IPS-15b (cell line): ENCODE results near the gene TRIM8.
"Not testable (repeated sequence)": the region's sequence is repeated elsewhere in the genome, so short reads cannot be mapped to it uniquely, and the experiment has no call there.

Experiments used
- H3K27me3 ChIP-seq: one replicate; pipeline ENCODE4 v1.6.1; 2013; ENCODE audit warnings: low read length; ENCODE audit not compliant: control insufficient read depth, insufficient read depth
- H3K36me3 ChIP-seq: one replicate; pipeline ENCODE4 v1.6.1; 2013; ENCODE audit warnings: low read length; ENCODE audit not compliant: control insufficient read depth, insufficient read depth
- H3K4me1 ChIP-seq: one replicate; pipeline ENCODE4 v1.6.1; 2013; ENCODE audit warnings: mild to moderate bottlenecking, low read length; ENCODE audit not compliant: control insufficient read depth, insufficient read depth
- H3K4me3 ChIP-seq: one replicate; pipeline ENCODE4 v1.5.1; 2013; ENCODE audit warnings: low read depth, low read length
- H3K9ac ChIP-seq: one replicate; pipeline ENCODE4 v1.6.1; 2013; ENCODE audit warnings: low read depth, mild to moderate bottlenecking, low read length
- H3K9me3 ChIP-seq: one replicate; pipeline ENCODE4 v1.6.1; 2013; ENCODE audit warnings: mild to moderate bottlenecking, low read length; ENCODE audit not compliant: control insufficient read depth, insufficient read depth

TRIM8 gene

DNA sequence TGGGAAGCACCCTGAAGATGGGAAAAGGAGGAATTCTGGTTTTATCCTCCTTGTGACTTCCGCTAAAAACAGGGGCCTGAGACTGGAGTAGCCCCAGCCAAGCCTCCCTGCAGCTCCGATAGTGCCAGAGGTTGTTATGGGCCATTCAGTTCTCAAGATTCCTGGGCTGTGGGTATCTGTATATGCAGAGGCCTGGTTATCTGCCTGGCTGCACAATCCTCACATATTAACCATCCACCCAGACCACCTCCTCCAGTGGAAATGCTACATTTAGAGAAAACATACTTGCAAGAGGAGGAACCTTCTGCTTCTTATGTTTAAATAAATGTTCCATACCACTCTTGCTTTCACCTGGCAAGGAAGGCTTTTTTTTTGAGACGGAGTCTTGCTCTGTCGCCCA, 35.3 kb downstream of the TRIM8 start:
- H3K36me3 ChIP-seq, result peaks cover 2% of the 10 kb centered on the region
- H3K27me3 ChIP-seq, result no peaks in the 10 kb centered on the region
- H3K4me3 ChIP-seq, result no peak overlapping the region
- no peak overlapping the region for H3K9ac ChIP-seq
- no peaks in the 10 kb centered on the region for H3K9me3 ChIP-seq
- peaks cover 31% of the 10 kb centered on the region for H3K4me1 ChIP-seq

DNA sequence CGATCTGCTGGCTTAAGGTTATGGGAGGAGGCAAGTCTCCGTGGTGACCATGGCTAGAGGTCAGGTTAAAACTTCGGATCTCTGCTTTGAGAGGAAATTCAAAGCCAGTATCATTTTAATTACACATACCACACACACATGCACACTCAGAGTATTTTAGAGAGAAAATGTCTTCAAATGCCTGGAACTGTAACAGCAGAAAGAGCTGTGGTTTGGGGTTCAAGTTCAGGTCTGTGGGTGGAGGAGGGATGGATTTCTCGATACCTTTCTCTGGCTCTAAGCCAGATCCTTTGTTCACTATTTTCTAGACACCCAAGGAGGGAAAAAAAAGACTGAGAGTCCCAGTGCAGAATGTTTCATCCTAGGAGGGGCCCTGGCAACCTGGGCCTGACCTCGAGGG, 37.4 kb downstream of the TRIM8 start:
- no peaks in the 10 kb centered on the region for H3K9me3 ChIP-seq
- H3K4me1 ChIP-seq, result peaks cover 20% of the 10 kb centered on the region
- H3K4me3 ChIP-seq, result no peak overlapping the region
- no peaks in the 10 kb centered on the region for H3K27me3 ChIP-seq
- peaks cover 2% of the 10 kb centered on the region for H3K36me3 ChIP-seq
- no peak overlapping the region for H3K9ac ChIP-seq

DNA sequence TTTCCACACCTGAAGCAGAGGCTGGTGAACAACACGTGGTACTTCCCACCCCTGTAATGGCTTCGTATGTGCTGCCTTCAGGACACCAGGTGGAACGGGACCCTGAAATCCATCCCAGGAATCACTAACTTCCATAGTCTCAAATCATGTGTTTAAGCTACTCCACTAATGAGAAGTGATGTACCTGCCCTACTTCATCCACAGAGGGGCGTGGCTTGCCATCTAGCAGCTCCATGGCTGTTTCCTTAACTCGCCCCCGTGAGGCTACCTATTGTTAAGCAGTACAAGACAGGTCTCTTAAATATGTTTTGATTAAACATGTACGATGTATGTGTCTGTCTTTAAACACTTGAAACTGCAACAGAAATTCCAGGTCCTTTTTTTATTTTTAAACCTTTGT, 38.1 kb downstream of the TRIM8 start:
- H3K9ac ChIP-seq, result no peak overlapping the region
- peaks cover 2% of the 10 kb centered on the region for H3K36me3 ChIP-seq
- H3K27me3 ChIP-seq, result no peaks in the 10 kb centered on the region
- no peaks in the 10 kb centered on the region for H3K9me3 ChIP-seq
- H3K4me3 ChIP-seq, result no peak overlapping the region
- H3K4me1 ChIP-seq, result peaks cover 12% of the 10 kb centered on the region

DNA sequence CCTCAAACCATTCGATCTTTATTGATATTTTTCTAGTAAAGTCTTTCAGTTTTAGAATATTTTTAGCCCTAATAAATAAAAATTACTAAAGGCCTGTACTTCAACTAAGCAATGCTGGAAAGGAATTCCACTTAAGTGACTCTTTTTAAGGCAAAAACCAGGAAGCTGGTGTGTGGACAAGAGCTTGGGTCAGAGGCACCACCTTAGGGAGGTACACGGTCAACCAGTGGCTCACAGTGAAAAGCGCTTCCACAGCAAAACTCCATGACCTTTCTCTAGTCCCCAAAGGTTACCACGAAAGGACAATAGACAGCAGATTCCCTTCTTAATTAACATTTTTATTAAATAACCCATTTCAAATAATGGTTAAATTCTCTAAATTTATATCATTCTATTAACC, 38.7 kb downstream of the TRIM8 start:
- Histone ChIP-seq H3K27me3 (no peaks in the 10 kb centered on the region), H3K9ac (no peak overlapping the region), H3K36me3 (peaks cover 2% of the 10 kb centered on the region), H3K4me1 (peaks cover 7% of the 10 kb centered on the region), H3K4me3 (no peak overlapping the region), H3K9me3 (no peaks in the 10 kb centered on the region)

DNA sequence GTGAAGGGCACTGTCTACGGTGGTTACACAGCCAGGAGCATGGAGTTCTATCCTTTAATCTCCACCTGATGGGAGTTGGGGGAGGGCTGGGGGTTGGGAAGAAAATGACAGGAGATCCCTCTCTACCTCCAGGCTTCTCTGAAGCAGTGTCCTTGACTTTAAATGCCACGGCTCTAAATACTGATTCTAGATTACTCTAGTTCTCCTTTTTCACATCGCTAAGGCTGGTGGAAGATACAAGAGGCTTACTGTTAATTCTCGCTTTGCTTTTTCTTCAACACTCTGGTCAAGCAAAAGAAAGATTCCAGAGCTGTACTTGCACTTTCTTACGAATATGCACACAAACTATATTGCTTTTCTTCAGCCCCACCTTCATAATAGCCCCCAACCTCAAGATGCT, 39.5 kb downstream of the TRIM8 start:
- H3K36me3 ChIP-seq, result peaks cover 3% of the 10 kb centered on the region

DNA sequence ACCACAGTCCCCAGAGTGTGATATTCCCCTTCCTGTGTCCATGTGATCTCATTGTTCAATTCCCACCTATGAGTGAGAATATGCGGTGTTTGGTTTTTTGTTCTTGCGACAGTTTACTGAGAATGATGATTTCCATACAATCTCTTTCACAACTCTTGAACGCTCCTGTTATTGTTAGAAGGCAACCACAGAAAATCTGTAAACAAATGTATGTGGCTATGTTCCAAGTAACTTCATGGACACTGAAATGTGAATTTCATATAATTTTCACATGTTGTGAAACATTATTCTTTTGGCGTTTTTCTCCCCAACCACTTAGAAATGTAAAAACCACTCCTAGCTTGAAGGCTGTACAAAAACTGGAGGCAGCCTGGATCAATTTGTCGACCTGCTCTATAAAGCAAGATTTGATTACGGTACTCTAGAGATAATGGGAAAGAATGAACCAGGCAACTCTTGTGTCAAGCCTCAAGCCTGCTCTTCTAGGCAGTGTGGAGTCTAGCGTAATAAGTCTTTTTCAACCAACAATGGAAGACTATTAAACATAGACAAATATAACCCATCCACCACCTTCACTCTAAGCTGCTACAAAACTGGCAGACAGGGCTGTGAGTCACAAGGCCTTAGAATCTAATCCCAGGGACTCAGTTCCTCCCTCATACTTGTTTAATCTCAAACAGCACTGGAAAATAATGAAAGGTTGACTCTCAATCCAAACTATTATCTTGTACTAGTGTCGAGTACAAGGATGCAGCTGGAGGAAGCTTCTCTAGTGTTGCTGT, 47.2 kb downstream of the TRIM8 start:
- H3K9ac ChIP-seq, result no peak overlapping the region
- no peaks in the 10 kb centered on the region for H3K9me3 ChIP-seq
- H3K4me3 ChIP-seq, result no peak overlapping the region
- H3K4me1 ChIP-seq, result no peaks in the 10 kb centered on the region
- peaks cover 3% of the 10 kb centered on the region for H3K36me3 ChIP-seq
- H3K27me3 ChIP-seq, result no peaks in the 10 kb centered on the region

More for the DNA sequence above, 39.5 kb downstream of the TRIM8 start:
- Histone ChIP-seq H3K4me3 (no peak overlapping the region), H3K27me3 (no peaks in the 10 kb centered on the region), H3K9me3 (no peaks in the 10 kb centered on the region), H3K4me1 (no peaks in the 10 kb centered on the region), H3K9ac (no peak overlapping the region)

DNA sequence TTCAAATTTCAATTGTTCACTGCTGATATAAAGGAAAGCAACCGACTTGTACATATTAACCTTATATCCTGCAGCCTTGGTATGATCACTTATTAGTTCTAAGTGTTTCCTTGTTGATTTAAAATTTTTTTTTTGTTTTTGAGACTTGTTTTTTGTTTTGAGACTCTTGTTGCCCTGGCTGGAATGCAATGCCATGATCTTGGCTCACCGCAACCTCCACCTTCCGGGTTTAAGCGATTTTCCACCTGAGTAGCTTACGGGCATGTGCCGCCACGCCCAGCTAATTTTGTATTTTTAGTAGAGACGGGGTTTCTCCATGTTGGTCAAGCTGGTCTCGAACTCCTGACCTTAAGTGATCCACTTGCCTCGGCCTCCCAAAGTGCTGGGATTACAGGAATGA, 51.1 kb downstream of the TRIM8 start:
- H3K36me3 ChIP-seq, H3K27me3 ChIP-seq, H3K4me1 ChIP-seq, H3K4me3 ChIP-seq, H3K9me3 ChIP-seq, H3K9ac ChIP-seq: not testable (repeated sequence)

DNA sequence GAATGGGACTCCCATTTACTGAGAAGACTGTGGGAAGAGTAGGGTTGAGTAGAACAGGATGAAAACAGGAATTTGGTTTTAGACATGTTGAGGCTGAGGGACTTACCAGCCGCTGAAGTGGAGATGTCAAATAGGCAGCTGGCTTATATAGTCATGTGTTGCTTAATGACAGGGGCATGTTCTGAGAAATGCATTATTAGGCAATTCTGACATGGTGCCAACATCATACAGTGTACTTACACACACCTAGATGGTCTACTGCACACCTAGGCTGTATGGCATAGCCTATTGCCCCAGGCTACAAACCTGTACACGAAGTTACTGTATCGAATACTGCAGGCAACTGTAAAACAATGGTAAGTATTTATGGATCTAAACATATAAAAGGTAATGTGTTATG, 52.5 kb downstream of the TRIM8 start:
- Histone ChIP-seq H3K4me1 (no peaks in the 10 kb centered on the region), H3K9me3 (no peaks in the 10 kb centered on the region), H3K27me3 (no peaks in the 10 kb centered on the region), H3K9ac (no peak overlapping the region), H3K36me3 (peaks cover 6% of the 10 kb centered on the region), H3K4me3 (no peak overlapping the region)

DNA sequence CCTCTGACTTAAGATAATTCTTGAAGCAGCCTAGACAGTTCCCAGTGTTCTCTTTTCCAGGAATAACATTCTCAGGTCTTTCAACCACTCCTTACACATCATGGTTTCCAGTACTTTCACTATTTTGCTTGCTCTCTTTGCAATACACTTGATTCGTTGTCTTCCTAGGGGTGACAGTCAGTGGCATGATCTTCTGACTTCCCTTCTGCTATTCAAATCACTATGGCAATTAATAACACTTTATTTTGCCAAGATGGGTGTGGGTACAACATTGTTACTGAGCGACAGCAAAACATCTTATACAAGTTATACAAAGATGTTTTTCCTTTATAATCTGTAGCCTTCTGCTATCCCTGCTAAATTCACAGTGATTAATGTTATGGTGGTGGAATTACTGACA, 54.6 kb downstream of the TRIM8 start:
- Histone ChIP-seq H3K9ac (no peak overlapping the region), H3K4me3 (no peak overlapping the region), H3K9me3 (no peaks in the 10 kb centered on the region), H3K4me1 (no peaks in the 10 kb centered on the region), H3K27me3 (no peaks in the 10 kb centered on the region), H3K36me3 (peaks cover 6% of the 10 kb centered on the region)

DNA sequence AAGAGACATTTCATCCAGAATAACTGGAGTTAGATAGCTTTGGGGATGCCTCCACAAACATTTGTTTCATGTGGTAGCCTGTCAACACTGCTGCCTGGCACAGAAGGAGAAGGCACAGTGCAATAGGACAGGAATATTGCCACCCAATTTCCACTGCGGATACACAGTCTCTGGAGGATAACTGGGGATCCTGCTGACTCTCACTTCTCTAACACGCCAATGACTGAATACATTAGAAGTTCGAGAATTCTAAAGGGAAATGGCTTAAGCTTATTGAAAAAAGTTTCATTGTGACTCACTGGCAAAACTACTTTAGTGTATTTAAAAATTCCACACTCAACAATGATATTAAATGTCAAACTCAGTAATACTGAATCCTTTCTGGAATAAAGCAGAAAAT, 57.0 kb downstream of the TRIM8 start:
- Histone ChIP-seq H3K4me1 (no peaks in the 10 kb centered on the region), H3K9me3 (no peaks in the 10 kb centered on the region), H3K9ac (no peak overlapping the region), H3K4me3 (no peak overlapping the region), H3K36me3 (peaks cover 9% of the 10 kb centered on the region), H3K27me3 (no peaks in the 10 kb centered on the region)

DNA sequence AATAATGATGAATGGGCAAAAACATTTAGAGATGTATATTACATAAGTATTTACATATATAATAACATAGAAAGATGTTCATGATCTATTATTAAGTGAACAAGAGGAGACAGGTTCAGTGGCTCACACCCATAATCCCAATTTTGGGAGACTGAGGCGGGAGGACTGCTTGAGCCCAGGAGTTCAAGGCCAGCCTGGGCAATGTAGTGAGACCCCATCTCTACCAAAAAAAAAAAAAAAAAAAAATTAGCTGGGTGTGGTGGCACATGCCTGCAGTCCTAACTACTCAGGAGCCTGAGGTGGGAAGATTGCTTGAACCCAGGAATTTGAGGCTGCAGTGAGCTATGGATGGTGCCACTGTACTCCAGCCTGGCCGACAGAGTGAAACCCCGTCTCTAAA, 57.5 kb downstream of the TRIM8 start:
- Histone ChIP-seq H3K9me3 (no peaks in the 10 kb centered on the region), H3K36me3 (peaks cover 5% of the 10 kb centered on the region), H3K4me3 (no peak overlapping the region), H3K9ac (no peak overlapping the region), H3K27me3 (no peaks in the 10 kb centered on the region), H3K4me1 (no peaks in the 10 kb centered on the region)

DNA sequence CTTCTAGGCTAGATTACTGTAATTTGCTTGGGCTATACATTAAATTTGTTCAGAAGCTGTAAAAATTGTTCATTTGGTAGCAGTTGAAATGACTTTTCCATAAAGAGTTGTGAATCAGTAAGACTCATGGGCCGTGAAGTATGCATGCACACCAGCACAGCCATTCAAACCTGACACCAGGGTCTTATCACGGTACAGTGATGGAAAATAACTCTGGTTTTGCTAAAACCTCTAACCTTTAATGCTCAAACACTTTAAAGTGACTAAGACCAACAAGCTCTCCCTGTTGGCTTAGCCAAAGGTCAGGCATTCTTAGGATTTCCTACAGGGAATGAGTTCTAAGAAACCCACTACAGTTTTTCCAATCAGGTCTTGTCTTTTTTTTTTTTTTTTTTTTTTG, 58.5 kb downstream of the TRIM8 start:
- no peak overlapping the region for H3K9ac ChIP-seq
- no peaks in the 10 kb centered on the region for H3K4me1 ChIP-seq
- H3K4me3 ChIP-seq, result no peak overlapping the region
- peaks cover 3% of the 10 kb centered on the region for H3K36me3 ChIP-seq
- no peaks in the 10 kb centered on the region for H3K9me3 ChIP-seq
- no peaks in the 10 kb centered on the region for H3K27me3 ChIP-seq
